Keratinocyte (primary cell): Measurements from ENCODE around the gene OOEP. TPM values are rescaled to one million over a fixed set of nuclear protein-coding genes. Genes with fewer than 3 reads are reported as not detected.

Experiments
- DNase-seq: peaks from one replicate; pipeline ENCODE4 v3.0.0-alpha.2; 2011; ENCODE audit warnings: low read depth, missing footprints, low spot score
- FAIRE-seq: peaks from 2 replicates; lab custom pipeline; 2011; peaks lifted over from hg19 to GRCh38; lab: Jason Lieb, UNC
- H2AFZ ChIP-seq: 2 replicates; pipeline ENCODE4 v1.6.0; 2012; ENCODE audit warnings: low read length, control low read depth, inconsistent platforms; ENCODE audit not compliant: control insufficient read depth
- H3K27ac ChIP-seq: 2 replicates; pipeline ENCODE4 v1.5.1; 2011; ENCODE audit warnings: low read length; ENCODE audit not compliant: control insufficient read depth, insufficient read depth
- H3K27me3 ChIP-seq: 3 replicates; pipeline ENCODE4 v1.6.0; 2011; ENCODE audit warnings: low read length; ENCODE audit not compliant: control insufficient read depth, insufficient read depth; ENCODE audit errors: extremely low read depth
- H3K36me3 ChIP-seq, 2 experiments: 2 replicates in 1 of 2; 3 replicates in 1 of 2; pipeline ENCODE4 v1.5.1; 2011; ENCODE audit warnings: low read length in 2 of 2, mild to moderate bottlenecking in 1 of 2; ENCODE audit not compliant: control insufficient read depth in 2 of 2, insufficient read depth in 2 of 2; ENCODE audit errors: extremely low read depth in 1 of 2
- H3K4me1 ChIP-seq: 3 replicates; pipeline ENCODE4 v1.5.1; 2011; ENCODE audit warnings: low read length; ENCODE audit not compliant: control insufficient read depth, insufficient read depth; ENCODE audit errors: extremely low read depth
- H3K4me2 ChIP-seq: 3 replicates; pipeline ENCODE4 v1.6.0; 2011; ENCODE audit warnings: low read depth, low read length; ENCODE audit not compliant: control insufficient read depth, insufficient read depth; ENCODE audit errors: extremely low read depth
- H3K4me3 ChIP-seq, 3 experiments: fragments of 200-600 bp in 1 of 3; sonication (generic) in 1 of 3; 2 replicates in 2 of 3; 3 replicates in 1 of 3; pipeline ENCODE4 v1.5.1; 2011 to 2016; ENCODE audit warnings: low read length in 3 of 3, mild to moderate bottlenecking in 3 of 3, control low read depth in 2 of 3, inconsistent platforms in 1 of 3, low read depth in 1 of 3, mixed read lengths in 1 of 3, mixed run types in 1 of 3, moderate library complexity in 1 of 3; ENCODE audit not compliant: control insufficient read depth in 2 of 3, insufficient read depth in 2 of 3; ENCODE audit errors: extremely low read depth in 1 of 3
- H3K79me2 ChIP-seq: 2 replicates; pipeline ENCODE4 v1.6.0; 2012; ENCODE audit warnings: low read length; ENCODE audit not compliant: control insufficient read depth, insufficient read depth
- H3K9ac ChIP-seq: 3 replicates; pipeline ENCODE4 v1.6.0; 2011; ENCODE audit warnings: low read length; ENCODE audit not compliant: control insufficient read depth, insufficient read depth; ENCODE audit errors: extremely low read depth
- H3K9me1 ChIP-seq: 3 replicates; pipeline ENCODE4 v1.6.0; 2011; ENCODE audit warnings: low read length; ENCODE audit not compliant: control insufficient read depth, insufficient read depth; ENCODE audit errors: extremely low read depth
- H3K9me3 ChIP-seq: 2 replicates; pipeline ENCODE4 v1.5.1; 2012; ENCODE audit warnings: low read depth, low read length; ENCODE audit not compliant: control insufficient read depth
- H4K20me1 ChIP-seq: 3 replicates; pipeline ENCODE4 v1.6.0; 2011; ENCODE audit warnings: low read length; ENCODE audit not compliant: control insufficient read depth, insufficient read depth; ENCODE audit errors: extremely low read depth
- EZH2 ChIP-seq: IDR thresholded peaks from one replicate; pipeline ENCODE4 v1.6.1; 2012; ENCODE audit warnings: inconsistent platforms, mild to moderate bottlenecking, low read length, moderate library complexity
- dilution Hi-C: fragments of 300-500 bp; cut with MboI; formaldehyde crosslinking; loops from one replicate; pipeline ENCODE4 v1.7.0; 2020; ENCODE audit warnings: low sequenced_read_pairs; ENCODE audit not compliant: extremely low pct_ligation_motif_present
- polyA plus RNA-seq, 5 experiments: library from polyadenylated mRNA; depleted of rRNA in 3 of 5; stranded (reverse) in 3 of 5; stranded (forward) in 1 of 5; unstranded in 1 of 5; fragments of >200 nt; gene quantifications; 1 replicate in 1 of 5; 2 replicates in 3 of 5; 3 replicates in 1 of 5; pipeline versions ENCODE4 v1.2.1 to v1.2.3, GENCODE V29; 2011 to 2012; ENCODE audit warnings: missing spikeins in 2 of 5, low read depth in 1 of 5, low replicate concordance in 1 of 5
- TF ChIP-seq, protein P1 (sequence below), 3 experiments: IDR thresholded peaks in 1 of 3; conservative IDR thresholded peaks in 1 of 3; optimal IDR thresholded peaks in 1 of 3; 2 replicates in 2 of 3; 3 replicates in 1 of 3; pipeline versions ENCODE3 to v1.5.1; 2011; ENCODE audit warnings: low read length in 3 of 3, mild to moderate bottlenecking in 3 of 3, moderate library complexity in 2 of 3, control low read depth in 1 of 3, inconsistent platforms in 1 of 3; ENCODE audit not compliant: insufficient read depth in 2 of 3; ENCODE audit errors: extremely low read depth in 1 of 3

Gene OOEP
- polyA plus RNA-seq, 1 donor (not counting 4 experiments of a cell fraction or from before 2014, with no cell fraction given): 0.08 TPM

DNA sequence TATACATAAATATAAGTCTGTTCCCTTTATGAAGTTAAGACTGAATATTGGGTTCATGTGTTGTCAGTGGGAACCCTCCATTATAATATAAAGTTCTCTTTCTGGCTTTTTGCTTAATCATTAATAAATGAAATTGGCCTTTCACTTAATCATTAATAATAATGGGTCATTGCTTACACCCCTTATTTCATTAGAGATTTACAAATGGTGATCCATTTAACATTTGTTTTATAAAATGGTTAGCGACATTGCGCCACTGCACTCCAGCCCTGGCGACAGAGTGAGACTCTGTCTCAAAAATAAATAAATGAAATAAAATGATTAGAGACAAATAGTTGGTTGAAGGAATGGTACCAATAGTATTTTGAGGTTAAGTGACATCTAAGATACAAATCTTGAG, 43.4 kb upstream of the OOEP start:
- TF ChIP-seq EZH2: no peak
- TF ChIP-seq, protein P1, sequence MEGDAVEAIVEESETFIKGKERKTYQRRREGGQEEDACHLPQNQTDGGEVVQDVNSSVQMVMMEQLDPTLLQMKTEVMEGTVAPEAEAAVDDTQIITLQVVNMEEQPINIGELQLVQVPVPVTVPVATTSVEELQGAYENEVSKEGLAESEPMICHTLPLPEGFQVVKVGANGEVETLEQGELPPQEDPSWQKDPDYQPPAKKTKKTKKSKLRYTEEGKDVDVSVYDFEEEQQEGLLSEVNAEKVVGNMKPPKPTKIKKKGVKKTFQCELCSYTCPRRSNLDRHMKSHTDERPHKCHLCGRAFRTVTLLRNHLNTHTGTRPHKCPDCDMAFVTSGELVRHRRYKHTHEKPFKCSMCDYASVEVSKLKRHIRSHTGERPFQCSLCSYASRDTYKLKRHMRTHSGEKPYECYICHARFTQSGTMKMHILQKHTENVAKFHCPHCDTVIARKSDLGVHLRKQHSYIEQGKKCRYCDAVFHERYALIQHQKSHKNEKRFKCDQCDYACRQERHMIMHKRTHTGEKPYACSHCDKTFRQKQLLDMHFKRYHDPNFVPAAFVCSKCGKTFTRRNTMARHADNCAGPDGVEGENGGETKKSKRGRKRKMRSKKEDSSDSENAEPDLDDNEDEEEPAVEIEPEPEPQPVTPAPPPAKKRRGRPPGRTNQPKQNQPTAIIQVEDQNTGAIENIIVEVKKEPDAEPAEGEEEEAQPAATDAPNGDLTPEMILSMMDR (optimal IDR thresholded peaks at IDR 0.05 in 1 of 3, IDR thresholded peaks at IDR 0.05 in 1 of 3, conservative IDR thresholded peaks at IDR 0.05 in 1 of 3; ENCODE audit: extremely low read depth in 1 of 3, insufficient read depth in 2 of 3, low read length in 3 of 3): no peak
- FAIRE-seq (no peak), DNase-seq (no peak)
- Histone ChIP-seq H3K4me1 (no peaks in the 10 kb centered on the region), H3K27me3 (no peaks in the 10 kb centered on the region), H3K4me2 (no peak overlapping the region), H3K9ac (no peak overlapping the region), H3K9me1 (no peaks in the 10 kb centered on the region), H3K27ac (no peak overlapping the region), H2AFZ (no peak overlapping the region), H3K4me3 (no peak overlapping the region), H3K36me3 (no peaks in the 10 kb centered on the region), H3K79me2 (no peaks in the 10 kb centered on the region), H4K20me1 (no peaks in the 10 kb centered on the region), H3K9me3 (no peaks in the 10 kb centered on the region)
- dilution Hi-C loops: no loop called here

DNA sequence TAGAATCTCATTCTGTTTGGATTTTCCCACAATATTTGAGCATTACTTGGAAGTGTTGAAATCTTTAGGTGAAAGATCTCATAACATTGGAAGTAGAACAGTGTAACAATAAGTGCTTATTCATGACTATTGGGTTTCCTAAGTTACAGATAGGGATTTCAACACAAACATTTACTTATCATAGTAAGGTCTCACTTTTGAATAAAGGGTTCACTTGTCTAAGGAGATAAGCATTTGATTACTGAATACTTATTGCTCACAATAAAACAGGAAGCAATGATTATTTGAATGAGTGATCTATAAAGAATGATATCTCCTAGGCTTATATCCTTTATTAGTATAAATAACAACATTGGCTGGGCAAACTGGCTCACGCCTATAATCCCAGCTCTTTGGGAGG, 39.7 kb upstream of the OOEP start:
- no peak overlapping the region for H3K9ac ChIP-seq
- H3K9me3 ChIP-seq: no peaks in the 10 kb centered on the region
- H3K79me2 ChIP-seq: no peaks in the 10 kb centered on the region
- no peaks in the 10 kb centered on the region for H3K27me3 ChIP-seq
- no peaks in the 10 kb centered on the region for H3K4me1 ChIP-seq
- TF ChIP-seq, protein P1 (optimal IDR thresholded peaks at IDR 0.05 in 1 of 3, IDR thresholded peaks at IDR 0.05 in 1 of 3, conservative IDR thresholded peaks at IDR 0.05 in 1 of 3; ENCODE audit: extremely low read depth in 1 of 3, insufficient read depth in 2 of 3, low read length in 3 of 3): no peak
- no peak for TF ChIP-seq EZH2
- H4K20me1 ChIP-seq: no peaks in the 10 kb centered on the region
- FAIRE-seq: no peak
- no peak overlapping the region for H2AFZ ChIP-seq
- no peak overlapping the region for H3K4me2 ChIP-seq
- H3K27ac ChIP-seq: no peak overlapping the region
- no peaks in the 10 kb centered on the region for H3K9me1 ChIP-seq
- dilution Hi-C loops: no loop called here
- no peak for DNase-seq
- no peaks in the 10 kb centered on the region for H3K36me3 ChIP-seq
- no peak overlapping the region for H3K4me3 ChIP-seq
